ENCODE data around the gene NR1I2. TPM values are rescaled to one million over a fixed set of nuclear protein-coding genes. Genes with fewer than 3 reads are reported as not detected.

Gene NR1I2
- total and polyA plus RNA-seq, 4 donors: 3.2 to 121 (median 48.1) TPM

DNA sequence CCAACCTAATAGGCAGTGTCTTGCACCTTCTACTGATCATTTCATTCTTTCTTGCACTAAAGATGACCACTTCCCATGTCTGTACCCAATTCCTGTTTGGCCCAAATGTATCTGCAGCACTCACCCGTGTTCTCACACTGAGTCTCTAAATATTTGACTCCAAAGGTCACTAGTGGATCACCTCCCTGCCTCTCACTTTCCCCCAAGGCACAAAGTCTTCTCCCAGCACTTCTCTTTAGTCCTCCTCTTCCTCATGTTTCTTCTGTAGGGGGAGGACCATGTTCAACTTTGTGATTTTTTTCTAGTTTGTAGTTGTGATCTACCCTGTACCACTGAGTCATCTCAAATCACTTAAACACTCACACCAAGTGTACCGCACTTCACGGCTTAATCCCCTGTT is 13.9 kb downstream of the NR1I2 start:
- Histone ChIP-seq H3K4me3 (ENCODE audit: low read depth in 1 of 3, low read length in 3 of 3) (peak overlapping the region in 2 of 3 donors; percentile 2 to 20), H3K27ac (ENCODE audit: low read depth in 1 of 2, low read length in 2 of 2) (peak overlapping the region; percentile 67 to 88), H3K9me3 (ENCODE audit: control insufficient read depth in 4 of 4, low read length in 3 of 4) (no peaks in the 10 kb centered on the region), H3K9ac (ENCODE audit: low read depth in 1 of 2, low read length in 2 of 2) (no peak overlapping the region), H3K36me3 (ENCODE audit: control insufficient read depth in 4 of 4, insufficient read depth in 3 of 4, low read depth in 1 of 4, low read length in 3 of 4) (no peaks in the 10 kb centered on the region), H3K27me3 (ENCODE audit: control insufficient read depth in 4 of 4, insufficient read depth in 4 of 4, low read length in 3 of 4) (no peaks in the 10 kb centered on the region), H3K4me1 (ENCODE audit: control insufficient read depth in 4 of 4, insufficient read depth in 4 of 4, low read length in 3 of 4) (peaks cover 10 to 78% (median 50%) of the 10 kb centered on the region in 4 donors)
- peak; percentile 15 to 56 for TF ChIP-seq RAD21 (IDR thresholded peaks at IDR 0.05)
- TF ChIP-seq JUND (IDR thresholded peaks at IDR 0.05): peak in 1 of 2 donors; percentile 62
- TF ChIP-seq, protein P1, sequence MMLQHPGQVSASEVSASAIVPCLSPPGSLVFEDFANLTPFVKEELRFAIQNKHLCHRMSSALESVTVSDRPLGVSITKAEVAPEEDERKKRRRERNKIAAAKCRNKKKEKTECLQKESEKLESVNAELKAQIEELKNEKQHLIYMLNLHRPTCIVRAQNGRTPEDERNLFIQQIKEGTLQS (IDR thresholded peaks at IDR 0.05): no peak
- TF ChIP-seq, protein P2, sequence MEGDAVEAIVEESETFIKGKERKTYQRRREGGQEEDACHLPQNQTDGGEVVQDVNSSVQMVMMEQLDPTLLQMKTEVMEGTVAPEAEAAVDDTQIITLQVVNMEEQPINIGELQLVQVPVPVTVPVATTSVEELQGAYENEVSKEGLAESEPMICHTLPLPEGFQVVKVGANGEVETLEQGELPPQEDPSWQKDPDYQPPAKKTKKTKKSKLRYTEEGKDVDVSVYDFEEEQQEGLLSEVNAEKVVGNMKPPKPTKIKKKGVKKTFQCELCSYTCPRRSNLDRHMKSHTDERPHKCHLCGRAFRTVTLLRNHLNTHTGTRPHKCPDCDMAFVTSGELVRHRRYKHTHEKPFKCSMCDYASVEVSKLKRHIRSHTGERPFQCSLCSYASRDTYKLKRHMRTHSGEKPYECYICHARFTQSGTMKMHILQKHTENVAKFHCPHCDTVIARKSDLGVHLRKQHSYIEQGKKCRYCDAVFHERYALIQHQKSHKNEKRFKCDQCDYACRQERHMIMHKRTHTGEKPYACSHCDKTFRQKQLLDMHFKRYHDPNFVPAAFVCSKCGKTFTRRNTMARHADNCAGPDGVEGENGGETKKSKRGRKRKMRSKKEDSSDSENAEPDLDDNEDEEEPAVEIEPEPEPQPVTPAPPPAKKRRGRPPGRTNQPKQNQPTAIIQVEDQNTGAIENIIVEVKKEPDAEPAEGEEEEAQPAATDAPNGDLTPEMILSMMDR (IDR thresholded peaks at IDR 0.05; ENCODE audit: low read depth, low read length, missing input control): no peak
- TF ChIP-seq, protein P3, sequence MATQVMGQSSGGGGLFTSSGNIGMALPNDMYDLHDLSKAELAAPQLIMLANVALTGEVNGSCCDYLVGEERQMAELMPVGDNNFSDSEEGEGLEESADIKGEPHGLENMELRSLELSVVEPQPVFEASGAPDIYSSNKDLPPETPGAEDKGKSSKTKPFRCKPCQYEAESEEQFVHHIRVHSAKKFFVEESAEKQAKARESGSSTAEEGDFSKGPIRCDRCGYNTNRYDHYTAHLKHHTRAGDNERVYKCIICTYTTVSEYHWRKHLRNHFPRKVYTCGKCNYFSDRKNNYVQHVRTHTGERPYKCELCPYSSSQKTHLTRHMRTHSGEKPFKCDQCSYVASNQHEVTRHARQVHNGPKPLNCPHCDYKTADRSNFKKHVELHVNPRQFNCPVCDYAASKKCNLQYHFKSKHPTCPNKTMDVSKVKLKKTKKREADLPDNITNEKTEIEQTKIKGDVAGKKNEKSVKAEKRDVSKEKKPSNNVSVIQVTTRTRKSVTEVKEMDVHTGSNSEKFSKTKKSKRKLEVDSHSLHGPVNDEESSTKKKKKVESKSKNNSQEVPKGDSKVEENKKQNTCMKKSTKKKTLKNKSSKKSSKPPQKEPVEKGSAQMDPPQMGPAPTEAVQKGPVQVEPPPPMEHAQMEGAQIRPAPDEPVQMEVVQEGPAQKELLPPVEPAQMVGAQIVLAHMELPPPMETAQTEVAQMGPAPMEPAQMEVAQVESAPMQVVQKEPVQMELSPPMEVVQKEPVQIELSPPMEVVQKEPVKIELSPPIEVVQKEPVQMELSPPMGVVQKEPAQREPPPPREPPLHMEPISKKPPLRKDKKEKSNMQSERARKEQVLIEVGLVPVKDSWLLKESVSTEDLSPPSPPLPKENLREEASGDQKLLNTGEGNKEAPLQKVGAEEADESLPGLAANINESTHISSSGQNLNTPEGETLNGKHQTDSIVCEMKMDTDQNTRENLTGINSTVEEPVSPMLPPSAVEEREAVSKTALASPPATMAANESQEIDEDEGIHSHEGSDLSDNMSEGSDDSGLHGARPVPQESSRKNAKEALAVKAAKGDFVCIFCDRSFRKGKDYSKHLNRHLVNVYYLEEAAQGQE (IDR thresholded peaks at IDR 0.05): peak; percentile 50
- TF ChIP-seq, protein P4, sequence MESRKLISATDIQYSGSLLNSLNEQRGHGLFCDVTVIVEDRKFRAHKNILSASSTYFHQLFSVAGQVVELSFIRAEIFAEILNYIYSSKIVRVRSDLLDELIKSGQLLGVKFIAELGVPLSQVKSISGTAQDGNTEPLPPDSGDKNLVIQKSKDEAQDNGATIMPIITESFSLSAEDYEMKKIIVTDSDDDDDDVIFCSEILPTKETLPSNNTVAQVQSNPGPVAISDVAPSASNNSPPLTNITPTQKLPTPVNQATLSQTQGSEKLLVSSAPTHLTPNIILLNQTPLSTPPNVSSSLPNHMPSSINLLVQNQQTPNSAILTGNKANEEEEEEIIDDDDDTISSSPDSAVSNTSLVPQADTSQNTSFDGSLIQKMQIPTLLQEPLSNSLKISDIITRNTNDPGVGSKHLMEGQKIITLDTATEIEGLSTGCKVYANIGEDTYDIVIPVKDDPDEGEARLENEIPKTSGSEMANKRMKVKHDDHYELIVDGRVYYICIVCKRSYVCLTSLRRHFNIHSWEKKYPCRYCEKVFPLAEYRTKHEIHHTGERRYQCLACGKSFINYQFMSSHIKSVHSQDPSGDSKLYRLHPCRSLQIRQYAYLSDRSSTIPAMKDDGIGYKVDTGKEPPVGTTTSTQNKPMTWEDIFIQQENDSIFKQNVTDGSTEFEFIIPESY (IDR thresholded peaks at IDR 0.05): no peak
- no peak for TF ChIP-seq FOXA2 (IDR thresholded peaks at IDR 0.05)
- TF ChIP-seq FOXA1 (IDR thresholded peaks at IDR 0.05): no peak
- TF ChIP-seq RXRA (IDR thresholded peaks at IDR 0.05): peak; percentile 75 to 78
- no peak for TF ChIP-seq YY1 (IDR thresholded peaks at IDR 0.05)
- TF ChIP-seq GABPA (IDR thresholded peaks at IDR 0.05 in 1 of 2, conservative IDR thresholded peaks at IDR 0.05 in 1 of 2): no peak
- TF ChIP-seq NR2F2 (IDR thresholded peaks at IDR 0.05): no peak
- TF ChIP-seq HNF4G (IDR thresholded peaks at IDR 0.05): peak; percentile 90
- TF ChIP-seq TAF1 (conservative IDR thresholded peaks at IDR 0.05): peak; percentile 82
- peak; percentile 94 to 96 for TF ChIP-seq HNF4A (conservative IDR thresholded peaks at IDR 0.05)
- TF ChIP-seq SP1 (IDR thresholded peaks at IDR 0.05): peak; percentile 84
- no peak for TF ChIP-seq EGR1 (IDR thresholded peaks at IDR 0.05; ENCODE audit: low read depth in 2 of 2)
- TF ChIP-seq, protein P5, sequence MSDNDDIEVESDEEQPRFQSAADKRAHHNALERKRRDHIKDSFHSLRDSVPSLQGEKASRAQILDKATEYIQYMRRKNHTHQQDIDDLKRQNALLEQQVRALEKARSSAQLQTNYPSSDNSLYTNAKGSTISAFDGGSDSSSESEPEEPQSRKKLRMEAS (IDR thresholded peaks at IDR 0.05): peak; percentile 37
- DNase-seq (ENCODE audit: low spot score): no peak
- 66% methylated on average over 3 of the region's 3 CpGs for WGBS

All from liver (tissue), 9 donors.